HCT116 (cell line): ENCODE measurements around the gene DPP6. TPM values are rescaled to one million over a fixed set of nuclear protein-coding genes. Genes with fewer than 3 reads are reported as not detected.

Source experiments
- ATAC-seq: fragments of 200-7000 bp; cut with Tn5 transposase; 2 replicates; pipeline ENCODE4 v1.9.1; 2020; ENCODE audit warnings: mild to moderate bottlenecking, moderate library complexity
- BruUV-seq: library from RNA; stranded (reverse); fragments of 400-500 nt; replicated peaks from 2 replicates; lab custom pipeline; 2021; lab: Mats Ljungman, UMichigan
- CTCF ChIA-PET: fragments of 300-600 bp; sonication (Branson Sonifier 250); formaldehyde crosslinking; loops from one replicate; lab custom pipeline; 2021; ENCODE audit warnings: antibody characterized with exemption; lab: Charles Lee
- POLR2A ChIA-PET: fragments of 300-600, 350-600 bp; sonication (Branson Sonifier 250); formaldehyde crosslinking; loops from one replicate; lab custom pipeline; 2021; ENCODE audit warnings: antibody characterized with exemption; lab: Charles Lee
- RAD21 ChIA-PET, 2 experiments: fragments of 300-600 bp; sonication (Branson Sonifier 250); formaldehyde crosslinking; loops; one replicate each; lab custom pipeline; 2023; ENCODE audit warnings: low total read pairs in 2 of 2; ENCODE audit not compliant: uncharacterized antibody in 2 of 2, unreplicated experiment in 2 of 2, low non-redundant PET in 1 of 2; lab: Charles Lee
- DNase-seq: peaks from one replicate; pipeline ENCODE4 v3.0.0-alpha.2; 2010; ENCODE audit warnings: low read depth, low spot score
- H2AFZ ChIP-seq: fragments of 200-600 bp; shearing (Covaris generic), sonication (generic); 2 replicates; pipeline ENCODE4 v1.6.1; 2017; ENCODE audit warnings: low read depth, mixed run types, mixed read lengths, antibody characterized with exemption, low read length; ENCODE audit not compliant: poor library complexity, severe bottlenecking
- H3K27ac ChIP-seq: 2 replicates; pipeline ENCODE4 v1.5.1; 2012; ENCODE audit warnings: low read depth, low read length
- H3K27me3 ChIP-seq: fragments of 200-600 bp; sonication (generic); 2 replicates; pipeline ENCODE4 v1.6.1; 2016; ENCODE audit warnings: mixed run types, low read length, mixed read lengths; ENCODE audit not compliant: insufficient read depth
- H3K36me3 ChIP-seq, 2 experiments: fragments of 200-500 bp in 1 of 2; fragments of 200-600 bp in 1 of 2; sonication (Bioruptor generic) in 1 of 2; sonication (generic) in 1 of 2; 2 replicates each; pipeline versions ENCODE4 v1.5.1 to v1.6.1; 2014 to 2016; ENCODE audit warnings: low read length in 2 of 2, inconsistent platforms in 1 of 2, mixed read lengths in 1 of 2, mixed run types in 1 of 2; ENCODE audit not compliant: insufficient read depth in 2 of 2, control insufficient read depth in 1 of 2
- H3K4me1 ChIP-seq, 2 experiments: fragments of 200-600 bp in 1 of 2; sonication (generic) in 1 of 2; 2 replicates each; pipeline versions ENCODE4 v1.5.1 to v1.6.1; 2012 to 2017; ENCODE audit warnings: low read length in 2 of 2, inconsistent platforms in 1 of 2, mild to moderate bottlenecking in 1 of 2, mixed read lengths in 1 of 2, mixed run types in 1 of 2, moderate library complexity in 1 of 2; ENCODE audit not compliant: insufficient read depth in 2 of 2, control insufficient read depth in 1 of 2
- H3K4me2 ChIP-seq: fragments of 200-600 bp; sonication (generic); 2 replicates; pipeline ENCODE4 v1.6.1; 2017; ENCODE audit warnings: mixed run types, low read length, mixed read lengths
- H3K4me3 ChIP-seq, 2 experiments: fragments of 200-600 bp in 1 of 2; sonication (generic) in 1 of 2; replicated peaks in 1 of 2; 2 replicates each; pipeline ENCODE4 v1.5.1; 2011 to 2016; ENCODE audit warnings: low read length in 2 of 2, control low read depth in 1 of 2, low read depth in 1 of 2, mild to moderate bottlenecking in 1 of 2, mixed read lengths in 1 of 2, mixed run types in 1 of 2
- H3K79me2 ChIP-seq: fragments of 200-600 bp; sonication (generic); 2 replicates; pipeline ENCODE4 v1.6.1; 2017; ENCODE audit warnings: mild to moderate bottlenecking, mixed run types, low read length, moderate library complexity, mixed read lengths; ENCODE audit not compliant: insufficient read depth
- H3K9ac ChIP-seq: fragments of 200-600 bp; sonication (generic); 2 replicates; pipeline ENCODE4 v1.6.1; 2016; ENCODE audit warnings: low read length, mixed read lengths
- H3K9me2 ChIP-seq: fragments of 200-600 bp; sonication (generic), shearing (Covaris generic); 2 replicates; pipeline ENCODE4 v1.6.1; 2017; ENCODE audit warnings: mixed run types, mild to moderate bottlenecking, moderate library complexity; ENCODE audit not compliant: insufficient read depth
- H3K9me3 ChIP-seq, 2 experiments: fragments of 200-500 bp in 1 of 2; fragments of 200-600 bp in 1 of 2; sonication (Bioruptor generic) in 1 of 2; sonication (generic) in 1 of 2; 2 replicates each; pipeline ENCODE4 v1.6.1; 2014 to 2017; ENCODE audit warnings: low read length in 2 of 2, mixed read lengths in 2 of 2, inconsistent platforms in 1 of 2, low read depth in 1 of 2, mild to moderate bottlenecking in 1 of 2, mixed run types in 1 of 2, moderate library complexity in 1 of 2; ENCODE audit not compliant: control insufficient read depth in 1 of 2, insufficient read depth in 1 of 2
- H4K20me1 ChIP-seq: fragments of 200-600 bp; sonication (generic), shearing (Covaris generic); 2 replicates; pipeline ENCODE4 v1.6.1; 2017; ENCODE audit warnings: mixed run types, mild to moderate bottlenecking, moderate library complexity; ENCODE audit not compliant: insufficient read depth
- CBX3 ChIP-seq: IDR thresholded peaks from 2 replicates; pipeline ENCODE4 v1.6.1; 2012; ENCODE audit warnings: low read depth
- CEBPB ChIP-seq: IDR thresholded peaks from 2 replicates; pipeline ENCODE4 v1.6.1; 2012; ENCODE audit warnings: low read depth
- EGR1 ChIP-seq: IDR thresholded peaks from 2 replicates; pipeline ENCODE4 v1.6.1; 2012; ENCODE audit warnings: low read depth
- ELF1 ChIP-seq: IDR thresholded peaks from 2 replicates; pipeline ENCODE4 v1.6.1; 2012; ENCODE audit warnings: low read depth, borderline replicate concordance
- FOSL1 ChIP-seq: IDR thresholded peaks from 2 replicates; pipeline ENCODE4 v1.6.1; 2012; ENCODE audit warnings: low read depth
- JUND ChIP-seq: IDR thresholded peaks from 2 replicates; pipeline ENCODE4 v1.6.1; 2012
- MAX ChIP-seq: IDR thresholded peaks from 2 replicates; pipeline ENCODE4 v1.6.1; 2012
- POLR2AphosphoS5 ChIP-seq: IDR thresholded peaks from 2 replicates; pipeline ENCODE4 v1.6.1; 2011; ENCODE audit warnings: mild to moderate bottlenecking, low read depth, low read length, moderate library complexity
- RAD21 ChIP-seq: IDR thresholded peaks from 2 replicates; pipeline ENCODE4 v1.6.1; 2012; ENCODE audit warnings: low read depth, mild to moderate bottlenecking
- REST ChIP-seq: IDR thresholded peaks from 2 replicates; pipeline ENCODE4 v1.6.1; 2012; ENCODE audit warnings: low read depth
- SIN3A ChIP-seq: IDR thresholded peaks from 2 replicates; pipeline ENCODE4 v1.6.1; 2012; ENCODE audit warnings: low read depth
- SP1 ChIP-seq: IDR thresholded peaks from 2 replicates; pipeline ENCODE4 v1.6.1; 2012; ENCODE audit warnings: low read depth
- SRF ChIP-seq: IDR thresholded peaks from 2 replicates; pipeline ENCODE4 v1.6.1; 2012; ENCODE audit warnings: low read depth
- TCF7L2 ChIP-seq: IDR thresholded peaks from 2 replicates; pipeline ENCODE4 v1.7.0; 2011; ENCODE audit warnings: borderline replicate concordance, inconsistent platforms; ENCODE audit not compliant: insufficient read depth, insufficient read length; ENCODE audit errors: extremely low read depth
- intact Hi-C: fragments of 100-400 bp; cut with micrococcal nuclease; formaldehyde crosslinking; loops from 2 replicates; pipeline ENCODE4 v1.10.0; 2022
- total RNA-seq: library from RNA; stranded (reverse); gene quantifications from one replicate; pipeline ENCODE4 v1.2.1, GENCODE V29; 2021; ENCODE audit not compliant: unreplicated experiment
- TF ChIP-seq, protein P1 (sequence below), 3 experiments: fragments of 200-600 bp in 1 of 3; sonication (generic) in 1 of 3; IDR thresholded peaks in 2 of 3; conservative IDR thresholded peaks in 1 of 3; 2 replicates each; pipeline ENCODE4 v1.5.1; 2012 to 2017; ENCODE audit warnings: low read depth in 2 of 3, low read length in 2 of 3, antibody characterized with exemption in 1 of 3, borderline replicate concordance in 1 of 3, control low read depth in 1 of 3, mild to moderate bottlenecking in 1 of 3, mixed read lengths in 1 of 3, mixed run types in 1 of 3, moderate library complexity in 1 of 3; ENCODE audit not compliant: insufficient read depth in 1 of 3
- TF ChIP-seq, protein P2 (sequence below): IDR thresholded peaks from 2 replicates; pipeline ENCODE4 v1.6.1; 2011; ENCODE audit warnings: mild to moderate bottlenecking, low read length, moderate library complexity; ENCODE audit not compliant: insufficient replicate concordance; ENCODE audit errors: extremely low read depth

The DPP6 gene
- total RNA-seq, 1 experiment from 2014 or later = not detected

- BruUV-seq = no TSS peak
Observed at GRCh38 chr7:154553711-154554265, 501.6 kb downstream of the DPP6 start.

More at GRCh38 chr7:154553711-154554265, 501.6 kb downstream of the DPP6 start:
- TF ChIP-seq, protein P1, sequence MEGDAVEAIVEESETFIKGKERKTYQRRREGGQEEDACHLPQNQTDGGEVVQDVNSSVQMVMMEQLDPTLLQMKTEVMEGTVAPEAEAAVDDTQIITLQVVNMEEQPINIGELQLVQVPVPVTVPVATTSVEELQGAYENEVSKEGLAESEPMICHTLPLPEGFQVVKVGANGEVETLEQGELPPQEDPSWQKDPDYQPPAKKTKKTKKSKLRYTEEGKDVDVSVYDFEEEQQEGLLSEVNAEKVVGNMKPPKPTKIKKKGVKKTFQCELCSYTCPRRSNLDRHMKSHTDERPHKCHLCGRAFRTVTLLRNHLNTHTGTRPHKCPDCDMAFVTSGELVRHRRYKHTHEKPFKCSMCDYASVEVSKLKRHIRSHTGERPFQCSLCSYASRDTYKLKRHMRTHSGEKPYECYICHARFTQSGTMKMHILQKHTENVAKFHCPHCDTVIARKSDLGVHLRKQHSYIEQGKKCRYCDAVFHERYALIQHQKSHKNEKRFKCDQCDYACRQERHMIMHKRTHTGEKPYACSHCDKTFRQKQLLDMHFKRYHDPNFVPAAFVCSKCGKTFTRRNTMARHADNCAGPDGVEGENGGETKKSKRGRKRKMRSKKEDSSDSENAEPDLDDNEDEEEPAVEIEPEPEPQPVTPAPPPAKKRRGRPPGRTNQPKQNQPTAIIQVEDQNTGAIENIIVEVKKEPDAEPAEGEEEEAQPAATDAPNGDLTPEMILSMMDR (IDR thresholded peaks at IDR 0.05 in 2 of 3, conservative IDR thresholded peaks at IDR 0.05 in 1 of 3; ENCODE audit: borderline replicate concordance in 1 of 3, insufficient read depth in 1 of 3, low read depth in 2 of 3, low read length in 2 of 3) = no peak
- TF ChIP-seq MAX (no peak), FOSL1 (no peak), ELF1 (no peak), SP1 (no peak), TCF7L2 (no peak), POLR2AphosphoS5 (no peak), CBX3 (no peak), SRF (no peak), RAD21 (no peak), REST (no peak), EGR1 (no peak), CEBPB (no peak), SIN3A (no peak), JUND (no peak)
- TF ChIP-seq, protein P2, sequence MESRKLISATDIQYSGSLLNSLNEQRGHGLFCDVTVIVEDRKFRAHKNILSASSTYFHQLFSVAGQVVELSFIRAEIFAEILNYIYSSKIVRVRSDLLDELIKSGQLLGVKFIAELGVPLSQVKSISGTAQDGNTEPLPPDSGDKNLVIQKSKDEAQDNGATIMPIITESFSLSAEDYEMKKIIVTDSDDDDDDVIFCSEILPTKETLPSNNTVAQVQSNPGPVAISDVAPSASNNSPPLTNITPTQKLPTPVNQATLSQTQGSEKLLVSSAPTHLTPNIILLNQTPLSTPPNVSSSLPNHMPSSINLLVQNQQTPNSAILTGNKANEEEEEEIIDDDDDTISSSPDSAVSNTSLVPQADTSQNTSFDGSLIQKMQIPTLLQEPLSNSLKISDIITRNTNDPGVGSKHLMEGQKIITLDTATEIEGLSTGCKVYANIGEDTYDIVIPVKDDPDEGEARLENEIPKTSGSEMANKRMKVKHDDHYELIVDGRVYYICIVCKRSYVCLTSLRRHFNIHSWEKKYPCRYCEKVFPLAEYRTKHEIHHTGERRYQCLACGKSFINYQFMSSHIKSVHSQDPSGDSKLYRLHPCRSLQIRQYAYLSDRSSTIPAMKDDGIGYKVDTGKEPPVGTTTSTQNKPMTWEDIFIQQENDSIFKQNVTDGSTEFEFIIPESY = no peak
- intact Hi-C loops = no loop called here
- Histone ChIP-seq H3K4me1 (no peaks in the 10 kb centered on the region), H3K9me3 (peaks cover 0 to 10% of the 10 kb centered on the region in 2 experiments; a peak in 2 of 4 replicates), H3K36me3 (no peaks in the 10 kb centered on the region), H3K4me2 (no peak overlapping the region), H3K4me3 (no peak overlapping the region), H3K27ac (no peak overlapping the region), H4K20me1 (no peaks in the 10 kb centered on the region), H3K9ac (no peak overlapping the region), H3K9me2 (no peaks in the 10 kb centered on the region), H3K79me2 (no peaks in the 10 kb centered on the region), H3K27me3 (no peaks in the 10 kb centered on the region), H2AFZ (no peak overlapping the region)
- ChIA-PET CTCF (no interaction called here), RAD21 (no interaction called here), POLR2A (no interaction called here)
- no peak for DNase-seq
- no peak for ATAC-seq
